ENCODE data around the gene UBAP2L.
"Not testable (repeated sequence)": the region's sequence is repeated elsewhere in the genome, so short reads cannot be mapped to it uniquely, and the experiment has no call there.

The UBAP2L gene

DNA sequence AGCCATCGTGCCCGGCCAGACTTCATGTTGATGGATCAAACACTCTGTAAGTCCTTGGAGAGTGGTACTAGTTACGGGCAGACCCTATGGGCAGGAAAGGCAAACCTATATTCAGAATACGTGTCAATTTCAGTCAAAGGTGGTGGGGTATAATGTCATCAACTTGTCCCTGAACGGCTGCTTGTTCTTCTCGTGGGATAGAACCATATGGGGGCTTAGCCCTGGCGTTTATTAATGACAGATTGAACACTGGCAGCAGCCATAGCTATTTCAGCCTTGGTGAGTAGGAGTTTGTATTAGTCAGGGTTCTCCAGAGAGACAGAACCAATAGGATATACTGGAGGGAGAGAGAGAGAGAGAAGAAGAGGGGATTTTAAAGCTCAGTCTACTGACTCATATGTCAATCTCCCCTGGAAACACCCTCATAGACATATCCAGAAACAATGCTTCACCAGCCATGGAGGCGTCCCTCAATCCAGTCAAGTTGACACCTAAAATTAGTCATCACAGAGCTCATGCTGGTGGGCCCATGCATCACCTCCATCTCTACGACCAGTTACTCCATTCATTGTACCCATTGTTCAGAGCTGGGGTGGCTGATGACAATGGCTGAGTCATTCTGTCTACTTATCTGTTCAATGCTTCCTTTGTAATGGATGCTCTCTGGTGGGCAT, 84.0 kb downstream of the UBAP2L start:
- Mint-ChIP-seq H3K27me3 (no peaks in the 10 kb centered on the region), H3K4me3 (no peak overlapping the region), H3K27ac (no peak overlapping the region), H3K9me3 (no peaks in the 10 kb centered on the region), H3K36me3 (no peaks in the 10 kb centered on the region), H3K4me1 (no peaks in the 10 kb centered on the region)
- peak; percentile 75 for ATAC-seq

DNA sequence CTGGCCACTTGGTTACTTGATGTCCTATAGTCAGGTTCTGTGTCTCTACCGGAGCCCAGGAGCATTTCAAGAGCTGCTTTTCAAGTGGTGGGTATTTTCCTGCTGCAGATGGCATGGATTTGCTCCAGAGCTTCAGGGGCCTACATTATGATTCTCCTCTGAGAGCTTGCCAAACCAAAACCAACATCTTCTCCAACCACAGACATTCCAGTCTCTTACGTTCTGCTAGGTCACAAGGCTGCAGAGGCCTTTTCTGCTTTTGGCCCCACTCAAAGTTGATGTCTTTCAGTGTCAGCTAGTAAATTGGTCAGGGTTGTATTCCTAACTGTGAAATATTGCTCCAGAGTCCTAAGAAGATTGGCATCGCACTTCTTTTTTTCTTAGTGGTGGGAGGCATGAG, 85.4 kb downstream of the UBAP2L start:
- Mint-ChIP-seq H3K4me1 (no peaks in the 10 kb centered on the region), H3K36me3 (no peaks in the 10 kb centered on the region), H3K9me3 (no peaks in the 10 kb centered on the region), H3K27me3 (no peaks in the 10 kb centered on the region), H3K4me3 (no peak overlapping the region), H3K27ac (no peak overlapping the region)
- no peak for ATAC-seq

DNA sequence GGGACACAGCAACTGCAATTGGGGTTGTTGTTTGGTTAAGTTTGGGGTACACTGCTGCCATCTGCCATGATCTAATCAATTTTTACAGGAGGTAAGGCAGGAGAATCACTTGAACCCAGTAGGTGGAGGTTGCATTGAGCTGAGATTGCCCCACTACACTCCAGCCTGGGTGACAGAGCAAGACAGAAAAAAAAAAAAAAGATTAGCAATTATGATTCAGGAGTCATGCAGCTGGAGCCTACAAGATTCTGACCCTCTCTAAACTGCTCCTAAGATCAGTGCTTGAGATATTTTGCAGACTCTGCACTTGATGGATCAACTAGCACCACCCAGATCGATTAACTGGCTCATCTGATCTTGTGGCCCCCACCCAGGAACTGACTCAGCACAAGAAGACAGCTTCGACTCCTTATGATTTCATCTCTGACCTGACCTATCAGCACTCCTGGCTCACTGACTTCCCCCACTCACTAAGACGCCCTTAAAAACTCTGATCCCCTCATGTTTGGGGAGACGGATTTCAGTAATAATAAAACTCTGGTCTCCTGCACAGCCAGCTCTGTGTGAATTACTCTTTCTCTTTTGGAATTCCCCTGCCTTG, 87.0 kb downstream of the UBAP2L start:
- not testable (repeated sequence) for ATAC-seq

DNA sequence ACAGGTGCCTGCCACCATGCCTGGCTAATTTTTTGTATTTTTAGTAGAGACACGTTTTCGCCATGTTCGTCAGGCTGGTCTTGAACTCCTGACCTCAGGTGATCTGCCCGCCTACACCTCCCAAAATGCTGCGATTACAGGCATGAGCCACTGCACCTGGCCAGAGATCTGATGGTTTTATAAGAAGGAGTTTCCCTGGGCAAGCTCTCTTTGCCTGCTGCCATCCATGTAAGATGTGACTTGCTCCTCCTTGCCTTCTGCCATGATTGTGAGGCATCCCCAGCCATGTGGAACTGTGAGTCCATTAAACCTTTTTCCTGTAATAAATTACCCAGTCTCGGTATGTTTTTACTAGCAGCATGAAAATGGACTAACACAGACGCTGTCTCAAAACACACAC, 88.4 kb downstream of the UBAP2L start:
- H3K27ac Mint-ChIP-seq, ATAC-seq, H3K9me3 Mint-ChIP-seq, H3K36me3 Mint-ChIP-seq, H3K4me1 Mint-ChIP-seq, H3K4me3 Mint-ChIP-seq: not testable (repeated sequence)
- peaks cover 14% of the 10 kb centered on the region for H3K27me3 Mint-ChIP-seq

More for the DNA sequence above, 87.0 kb downstream of the UBAP2L start:
- not testable (repeated sequence) for H3K36me3 Mint-ChIP-seq, H3K4me3 Mint-ChIP-seq, H3K27me3 Mint-ChIP-seq, H3K9me3 Mint-ChIP-seq, H3K27ac Mint-ChIP-seq, H3K4me1 Mint-ChIP-seq

DNA sequence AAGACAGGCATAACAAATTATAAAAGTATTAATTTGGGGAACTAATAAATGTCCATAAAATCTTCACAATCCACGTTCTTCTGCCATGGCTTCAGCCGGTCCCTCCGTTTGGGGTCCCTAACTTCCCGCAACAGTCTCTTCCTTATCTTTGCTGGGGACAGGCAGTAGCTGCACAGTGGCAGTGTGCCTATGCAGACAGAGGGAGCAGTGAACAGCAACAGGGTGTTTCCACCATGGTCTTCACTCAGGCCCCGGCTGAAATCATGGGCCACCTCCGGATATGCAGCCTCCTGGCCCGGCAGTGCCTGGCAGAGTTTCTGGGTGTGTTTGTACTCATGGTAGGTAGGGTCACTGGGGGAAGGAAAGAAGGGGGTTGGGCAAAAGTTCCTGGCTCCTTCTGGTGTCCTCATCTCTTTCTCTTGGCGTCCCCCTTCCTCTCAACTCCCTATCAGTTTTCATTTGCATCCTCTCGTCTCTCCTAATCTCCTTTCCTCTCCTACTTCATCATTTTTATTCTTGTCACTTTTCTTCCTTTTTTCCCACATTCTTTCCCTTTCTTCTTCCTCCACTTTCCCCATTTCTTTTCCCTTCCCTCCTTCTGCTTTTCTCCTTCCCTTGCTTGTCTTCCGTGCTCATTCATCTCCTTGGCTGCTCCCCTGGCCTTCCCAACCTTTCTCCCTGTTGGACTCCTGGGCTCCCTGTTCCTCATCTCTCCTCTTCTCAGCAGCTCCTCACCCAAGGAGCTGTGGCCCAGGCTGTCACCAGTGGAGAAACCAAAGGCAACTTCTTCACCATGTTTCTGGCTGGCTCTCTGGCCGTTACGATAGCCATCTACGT, 91.7 kb downstream of the UBAP2L start:
- H3K4me1 Mint-ChIP-seq, H3K27ac Mint-ChIP-seq, H3K36me3 Mint-ChIP-seq, ATAC-seq, H3K9me3 Mint-ChIP-seq, H3K4me3 Mint-ChIP-seq: not testable (repeated sequence)
- peaks cover 14% of the 10 kb centered on the region for H3K27me3 Mint-ChIP-seq

DNA sequence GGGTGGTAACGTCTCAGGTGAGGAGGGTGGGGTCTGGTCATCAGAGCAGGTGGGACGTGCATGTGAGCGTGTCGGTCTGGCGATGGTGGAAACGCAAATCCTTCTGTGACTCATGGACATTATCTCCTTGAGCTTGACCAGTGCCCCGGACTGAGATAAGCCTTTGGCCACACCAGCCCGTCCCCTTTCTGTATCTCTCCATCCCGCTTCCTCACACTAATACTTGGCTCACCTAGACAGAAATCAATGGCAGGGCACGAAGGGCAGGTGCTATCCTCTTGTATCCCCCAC, 92.3 kb downstream of the UBAP2L start:
- Mint-ChIP-seq H3K36me3 (no peaks in the 10 kb centered on the region), H3K4me1 (no peaks in the 10 kb centered on the region), H3K4me3 (no peak overlapping the region), H3K9me3 (peaks cover 4% of the 10 kb centered on the region), H3K27ac (no peak overlapping the region), H3K27me3 (peaks cover 14% of the 10 kb centered on the region)
- no peak for ATAC-seq

DNA sequence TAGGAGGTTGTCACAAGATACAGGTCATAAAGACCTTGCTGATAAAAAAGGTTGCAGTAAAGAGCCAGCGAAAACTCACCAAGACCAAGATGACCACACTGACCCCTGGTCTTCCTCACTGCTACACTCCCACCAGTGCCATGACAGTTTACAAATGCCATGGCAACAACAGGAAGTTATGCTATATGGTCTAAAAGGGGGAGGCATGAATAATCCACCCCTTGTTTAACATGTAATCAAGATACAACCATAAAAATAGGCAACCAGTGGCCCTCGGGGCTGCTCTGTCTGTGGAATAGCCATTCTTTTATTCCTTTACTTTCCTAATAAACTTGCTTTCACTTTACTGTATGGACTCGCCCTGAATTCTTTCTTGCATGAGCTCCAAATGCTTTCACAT, 93.5 kb downstream of the UBAP2L start:
- H3K36me3 Mint-ChIP-seq, H3K27ac Mint-ChIP-seq, ATAC-seq, H3K4me3 Mint-ChIP-seq, H3K4me1 Mint-ChIP-seq, H3K9me3 Mint-ChIP-seq: not testable (repeated sequence)
- peaks cover 14% of the 10 kb centered on the region for H3K27me3 Mint-ChIP-seq

DNA sequence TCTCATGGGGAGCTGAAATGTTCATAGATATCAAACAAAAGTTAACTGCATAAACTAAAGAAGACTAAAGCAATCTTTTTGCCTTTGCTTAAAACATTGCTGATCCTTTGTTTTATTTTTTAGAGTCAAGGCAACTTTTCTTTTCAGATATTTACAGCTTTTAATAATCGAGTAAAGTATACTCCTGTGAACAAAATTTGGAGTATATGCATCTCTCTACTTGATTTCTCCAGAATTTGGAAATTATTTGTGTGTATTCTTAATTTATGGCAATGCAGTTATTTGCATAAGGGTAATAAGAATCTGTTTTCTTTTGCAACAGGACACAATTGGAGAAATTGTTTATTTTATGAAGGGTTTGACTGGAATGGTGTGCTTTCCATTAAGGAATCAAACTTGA, 95.9 kb downstream of the UBAP2L start:
- H3K27ac Mint-ChIP-seq, result no peak overlapping the region
- peaks cover 4% of the 10 kb centered on the region for H3K9me3 Mint-ChIP-seq
- H3K4me3 Mint-ChIP-seq, result no peak overlapping the region
- H3K36me3 Mint-ChIP-seq, result no peaks in the 10 kb centered on the region
- no peak for ATAC-seq
- no peaks in the 10 kb centered on the region for H3K4me1 Mint-ChIP-seq
- peaks cover 23% of the 10 kb centered on the region for H3K27me3 Mint-ChIP-seq

DNA sequence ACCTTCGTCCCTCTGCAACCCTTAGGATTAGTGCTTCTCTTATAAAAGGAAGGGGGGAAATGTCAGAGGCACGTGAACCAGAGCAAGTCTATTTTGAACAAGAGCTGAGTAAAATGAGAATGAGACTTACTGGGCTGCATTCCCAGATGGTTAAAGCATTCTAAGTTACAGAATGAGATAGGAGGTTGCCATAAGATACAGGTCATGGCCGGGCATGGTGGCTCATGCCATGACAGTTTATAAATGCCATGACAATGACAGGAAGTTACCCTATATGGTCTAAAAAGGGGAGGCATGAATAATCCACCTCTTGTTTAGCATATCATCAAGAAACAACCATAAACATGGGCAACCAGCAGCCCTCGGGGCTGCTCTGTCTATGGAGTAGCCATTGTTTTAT, 97.6 kb downstream of the UBAP2L start:
- no peak overlapping the region for H3K4me3 Mint-ChIP-seq
- peaks cover 4% of the 10 kb centered on the region for H3K9me3 Mint-ChIP-seq
- no peak for ATAC-seq
- H3K27ac Mint-ChIP-seq, result no peak overlapping the region
- H3K36me3 Mint-ChIP-seq, result no peaks in the 10 kb centered on the region
- H3K27me3 Mint-ChIP-seq, result peaks cover 23% of the 10 kb centered on the region
- H3K4me1 Mint-ChIP-seq, result no peaks in the 10 kb centered on the region
